GM18858 (cell line): Measurements from ENCODE around the gene CAPZB.

ENCODE experiments used
- ATAC-seq: cut with Tn5 transposase; IDR thresholded peaks from one replicate; pipeline ENCODE4 v1.9.1; 2021; ENCODE audit not compliant: unreplicated experiment

The CAPZB gene

DNA sequence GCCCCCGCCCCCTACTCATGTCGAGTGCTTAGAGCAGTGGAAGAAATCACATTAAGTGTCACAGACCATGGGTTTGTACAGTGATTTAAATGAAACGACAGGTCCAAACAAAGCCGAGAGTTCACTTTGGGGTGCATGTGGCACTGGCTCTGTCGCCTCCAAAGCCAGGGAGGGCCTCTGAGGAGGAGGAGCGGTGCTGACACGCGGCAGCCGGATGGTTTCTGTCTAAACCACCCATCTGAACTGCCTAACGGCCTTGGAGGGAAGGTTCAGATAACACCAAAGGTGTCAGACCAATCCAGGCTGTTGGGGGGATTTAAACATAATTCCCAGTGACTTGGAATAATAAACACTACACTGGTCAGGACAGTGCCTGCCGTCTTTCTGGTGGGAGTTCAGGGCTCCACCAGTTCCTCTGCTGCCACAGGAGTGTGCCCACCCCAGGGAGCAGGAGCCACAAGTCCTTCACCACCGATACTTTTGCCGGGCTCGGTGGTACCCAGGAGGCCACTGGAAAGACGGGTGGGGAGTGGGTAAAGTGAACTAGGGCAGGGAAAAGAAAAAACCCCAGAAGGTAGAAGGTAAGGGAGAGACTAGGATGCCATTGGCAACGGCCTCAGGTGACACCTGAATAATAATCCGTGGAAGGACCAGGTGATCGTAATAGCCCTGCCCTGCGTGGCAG lies 95.0 kb downstream of the CAPZB start:
- no peak for ATAC-seq

DNA sequence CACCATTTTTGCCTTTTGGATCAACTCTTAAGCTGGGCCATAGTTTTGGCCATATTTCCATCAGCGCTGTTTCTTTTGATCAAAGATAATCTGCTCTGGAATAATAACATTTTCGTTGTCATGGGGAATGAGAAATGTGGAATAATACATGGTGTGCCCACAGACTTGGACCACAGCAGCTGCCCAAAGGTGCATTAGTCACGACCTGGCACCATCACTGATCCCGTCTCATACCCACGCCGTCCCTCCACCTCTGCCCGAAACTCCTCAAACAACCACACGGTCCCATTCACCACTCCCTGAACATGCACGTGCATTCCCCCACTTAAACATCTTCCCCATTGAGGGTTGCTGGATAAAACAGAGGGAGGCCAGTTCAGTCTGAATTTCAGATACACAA lies 96.4 kb downstream of the CAPZB start:
- no peak for ATAC-seq

DNA sequence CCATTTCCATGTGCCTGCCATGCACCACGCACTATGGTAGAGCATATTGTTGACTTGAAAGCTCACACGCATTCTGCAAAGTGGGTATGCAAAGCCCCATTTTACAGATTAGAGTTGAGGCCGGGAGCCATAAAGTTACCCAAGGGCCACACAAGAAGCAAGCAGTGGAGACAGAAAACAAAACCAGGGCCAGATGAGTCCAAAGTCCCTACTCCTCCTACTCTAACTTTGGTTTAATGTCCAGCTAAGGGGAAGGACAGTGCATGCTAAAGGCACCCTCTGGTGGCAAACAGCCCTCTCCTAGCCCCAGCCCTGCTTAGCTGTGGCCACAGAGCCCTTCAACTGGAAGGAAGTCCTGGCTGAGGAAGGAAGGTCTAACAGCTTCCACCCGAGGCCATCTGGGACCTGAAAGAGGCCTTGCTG lies 98.3 kb downstream of the CAPZB start:
- ATAC-seq, result no peak

DNA sequence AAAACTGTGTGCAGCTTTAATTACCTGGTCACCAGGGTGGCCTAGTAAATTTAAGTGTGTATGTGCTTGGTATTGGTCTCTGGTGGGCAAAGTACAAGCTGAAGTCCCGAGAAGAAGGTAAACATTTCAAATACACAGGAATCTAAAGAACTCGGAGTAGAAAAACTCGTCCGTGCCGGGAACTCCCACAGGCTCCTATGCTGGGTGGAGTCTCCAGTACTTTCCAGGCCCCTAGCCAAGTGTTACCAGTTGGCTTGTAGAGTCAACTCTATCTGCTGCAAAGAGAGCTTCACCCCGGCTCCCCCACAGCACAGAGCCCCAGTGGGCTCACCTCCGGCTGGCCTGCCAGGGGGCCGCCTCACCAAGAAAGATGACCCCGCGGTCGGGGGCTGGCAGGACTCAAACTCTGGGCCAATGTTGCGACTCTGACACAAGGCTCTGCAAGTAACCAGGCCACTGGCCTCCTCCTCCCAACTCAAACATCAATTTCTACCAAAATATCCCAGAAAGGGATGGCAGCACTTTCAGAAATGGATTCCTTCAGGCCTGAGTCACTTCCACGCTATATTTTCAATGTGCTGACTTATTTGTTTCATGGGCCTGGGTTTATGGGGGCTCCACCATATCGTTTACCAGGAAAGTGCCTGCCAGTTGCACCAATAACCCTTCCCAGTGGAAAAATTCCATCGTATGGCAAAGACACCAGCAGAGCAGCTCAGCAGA lies 99.3 kb downstream of the CAPZB start:
- no peak for ATAC-seq

DNA sequence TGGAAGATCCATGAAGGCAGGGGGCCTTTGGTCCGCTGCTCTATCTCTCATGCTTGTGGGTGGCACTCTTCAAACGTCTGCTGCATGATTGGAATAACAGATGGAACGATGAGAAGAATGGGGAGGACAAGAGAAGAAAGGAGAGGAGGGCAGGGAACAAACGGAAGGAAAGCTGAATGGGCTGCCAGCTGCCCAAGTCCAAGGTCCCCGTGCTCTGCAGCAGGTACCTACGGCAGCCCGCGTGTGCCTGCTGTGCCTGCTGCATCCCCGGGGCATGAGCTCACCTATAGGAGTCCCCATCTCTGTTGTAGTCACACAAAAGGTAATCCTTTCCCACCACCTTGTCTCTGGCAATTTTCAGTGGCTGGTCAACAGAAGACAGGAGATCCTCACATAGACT lies 100.1 kb downstream of the CAPZB start:
- no peak for ATAC-seq

DNA sequence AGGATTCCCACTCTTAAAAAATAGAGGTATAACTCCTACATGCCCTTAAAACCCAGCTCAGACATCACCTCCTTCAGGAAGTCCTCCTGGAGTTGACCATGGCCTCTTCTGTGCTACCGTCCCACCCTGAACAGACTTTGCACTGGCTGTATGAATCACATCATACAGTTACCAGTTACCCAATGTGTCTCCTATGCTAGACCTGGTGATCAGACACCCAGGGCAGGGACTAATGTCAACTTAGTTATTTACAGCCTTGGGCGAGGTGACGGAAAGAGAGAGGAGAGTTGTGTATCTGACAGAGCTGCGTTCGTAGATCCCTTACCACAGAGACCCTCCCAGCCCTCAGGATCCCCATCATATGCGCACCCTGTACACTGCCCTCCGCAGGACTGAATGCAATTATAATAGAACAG lies 100.6 kb downstream of the CAPZB start:
- ATAC-seq, result no peak

DNA sequence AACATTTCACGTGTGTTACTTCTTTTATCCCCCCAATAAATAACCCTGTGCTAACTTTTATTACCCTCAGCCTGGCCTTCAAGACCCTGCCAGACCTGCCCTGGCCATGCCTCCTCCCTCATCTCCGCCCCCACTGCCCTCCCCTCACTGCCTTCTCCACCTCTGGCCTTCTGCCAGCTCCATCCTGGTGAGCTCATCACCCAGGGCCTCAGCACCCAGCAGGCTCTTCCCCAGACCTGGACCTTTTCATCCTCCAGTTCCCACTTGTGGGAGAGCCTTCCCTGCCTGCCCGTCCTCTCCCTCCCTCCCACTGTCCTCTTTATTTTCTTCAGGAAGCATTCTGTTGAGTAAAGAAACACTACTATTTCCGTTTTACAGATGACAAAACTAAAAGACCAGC lies 101.2 kb downstream of the CAPZB start:
- no peak for ATAC-seq

DNA sequence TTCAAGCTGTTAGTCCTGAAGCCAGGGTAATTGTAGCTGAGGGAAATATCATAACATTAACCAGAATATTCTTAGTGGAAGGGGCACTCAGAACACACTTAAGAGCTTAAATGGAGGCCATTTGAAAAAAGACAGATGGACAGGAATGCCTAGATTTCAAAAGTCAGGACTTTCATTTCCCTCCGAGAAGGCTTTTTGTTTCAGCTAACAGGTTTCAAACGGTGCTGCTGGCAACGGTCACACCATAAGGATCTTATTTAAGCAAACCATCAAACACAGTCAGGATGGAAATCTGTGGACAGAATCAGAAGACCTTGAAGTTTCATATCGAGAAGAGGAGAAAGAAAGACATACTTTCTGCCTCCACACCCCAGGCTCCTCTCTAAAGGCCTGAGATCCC lies 103.1 kb downstream of the CAPZB start:
- no peak for ATAC-seq

DNA sequence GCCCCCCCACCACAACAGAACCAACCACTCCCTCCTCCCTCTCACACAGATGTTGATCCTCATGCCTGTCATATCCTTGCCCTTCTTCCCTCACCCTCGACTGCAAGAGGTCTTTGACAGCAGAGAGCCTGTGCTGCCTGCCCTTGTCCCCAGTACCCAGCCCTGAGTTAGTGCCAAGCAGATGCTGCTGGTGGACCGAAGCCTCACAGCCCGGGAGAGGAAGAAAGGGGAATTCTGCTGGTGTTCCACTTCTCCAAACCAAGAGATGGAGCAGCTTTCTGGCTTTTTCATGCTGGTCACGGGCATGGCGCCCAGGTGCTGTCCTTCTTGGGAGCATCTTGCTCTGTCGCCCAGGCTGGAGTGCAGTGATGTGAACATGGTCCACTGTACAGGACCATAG lies 104.1 kb downstream of the CAPZB start:
- ATAC-seq, result no peak

DNA sequence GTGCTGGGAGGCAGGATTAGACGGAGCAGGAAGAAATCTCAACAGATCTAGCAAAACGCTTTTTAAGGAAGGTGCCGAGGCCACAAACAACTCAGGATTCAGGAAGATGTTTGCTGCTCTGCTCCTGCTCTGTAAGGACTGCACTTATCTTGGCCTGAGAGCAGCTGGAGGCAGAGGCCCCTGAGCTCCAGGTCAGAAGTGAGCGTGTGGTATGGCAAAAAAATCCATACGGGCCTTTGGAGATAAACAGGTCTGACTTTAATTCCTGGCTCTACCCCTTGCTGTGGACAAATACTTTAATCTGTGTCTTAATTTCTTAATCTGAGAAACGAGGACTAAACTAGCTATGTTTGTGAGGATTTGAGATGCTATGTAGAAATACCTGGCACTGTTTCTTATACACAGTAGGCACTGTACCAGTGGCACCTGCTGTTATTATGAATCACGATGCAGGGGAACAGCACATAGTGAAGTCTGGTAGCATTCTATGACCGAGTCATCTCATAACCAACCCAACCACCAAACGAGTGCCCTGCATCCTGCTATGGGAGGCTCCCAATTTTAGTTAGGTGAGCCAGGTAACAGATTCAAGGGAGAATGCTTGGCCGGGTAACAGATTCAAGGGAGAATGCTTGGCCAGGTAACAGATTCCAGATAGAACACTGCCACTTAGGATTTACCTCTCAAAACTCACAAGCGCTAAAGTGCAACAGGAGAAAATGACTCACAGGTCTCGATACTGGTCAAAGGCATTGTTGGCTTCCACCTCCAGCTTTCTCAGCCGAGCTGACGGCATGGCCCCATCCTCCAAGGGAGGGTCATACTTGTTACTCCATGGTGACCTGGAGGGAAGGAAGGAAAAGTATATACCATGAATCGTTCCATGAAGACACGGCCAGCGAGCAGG lies 107.3 kb downstream of the CAPZB start:
- no peak for ATAC-seq

DNA sequence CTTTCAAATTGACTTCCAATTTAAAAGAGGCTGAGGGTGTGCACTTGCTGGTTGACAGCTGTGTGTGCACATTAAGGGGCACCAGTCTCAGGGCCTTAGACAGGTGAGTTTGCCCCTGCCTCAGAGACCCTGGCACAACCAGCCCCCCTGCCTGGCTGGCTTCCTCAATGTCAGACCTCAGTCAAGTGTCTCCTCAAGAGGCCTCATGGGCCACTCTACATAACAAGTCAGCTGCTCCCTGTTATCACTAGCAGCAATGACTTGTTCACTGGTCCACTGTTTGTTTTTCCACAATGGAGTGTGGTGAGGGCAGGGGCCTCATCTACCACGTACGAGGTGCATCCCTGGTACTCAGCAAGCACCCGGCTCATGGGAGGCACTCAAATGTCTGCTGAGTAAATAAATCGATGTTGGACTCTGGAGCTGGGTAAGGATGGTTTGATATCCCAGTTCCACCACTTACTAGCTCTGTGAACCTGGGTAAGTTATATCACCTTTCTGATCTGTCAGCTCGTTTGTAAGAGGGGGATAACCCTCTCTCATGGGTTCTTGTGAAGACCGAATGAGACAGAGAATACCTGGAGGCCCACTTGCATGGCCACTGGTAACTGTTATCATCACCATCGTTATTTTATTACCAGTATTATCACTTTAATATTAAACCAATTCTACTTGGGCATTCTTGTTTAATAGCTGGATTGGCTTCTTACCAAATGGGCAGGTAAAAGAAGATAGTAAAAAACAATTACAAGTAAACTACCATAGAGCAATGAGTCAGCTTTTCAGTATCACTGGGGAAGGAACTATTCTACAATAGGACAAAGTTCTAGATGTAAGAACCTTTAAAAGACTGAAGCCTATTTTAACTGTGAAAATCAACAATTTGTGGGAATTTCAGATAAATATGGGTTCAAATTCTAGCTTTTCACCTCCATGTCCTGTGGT lies 108.6 kb downstream of the CAPZB start:
- no peak for ATAC-seq

DNA sequence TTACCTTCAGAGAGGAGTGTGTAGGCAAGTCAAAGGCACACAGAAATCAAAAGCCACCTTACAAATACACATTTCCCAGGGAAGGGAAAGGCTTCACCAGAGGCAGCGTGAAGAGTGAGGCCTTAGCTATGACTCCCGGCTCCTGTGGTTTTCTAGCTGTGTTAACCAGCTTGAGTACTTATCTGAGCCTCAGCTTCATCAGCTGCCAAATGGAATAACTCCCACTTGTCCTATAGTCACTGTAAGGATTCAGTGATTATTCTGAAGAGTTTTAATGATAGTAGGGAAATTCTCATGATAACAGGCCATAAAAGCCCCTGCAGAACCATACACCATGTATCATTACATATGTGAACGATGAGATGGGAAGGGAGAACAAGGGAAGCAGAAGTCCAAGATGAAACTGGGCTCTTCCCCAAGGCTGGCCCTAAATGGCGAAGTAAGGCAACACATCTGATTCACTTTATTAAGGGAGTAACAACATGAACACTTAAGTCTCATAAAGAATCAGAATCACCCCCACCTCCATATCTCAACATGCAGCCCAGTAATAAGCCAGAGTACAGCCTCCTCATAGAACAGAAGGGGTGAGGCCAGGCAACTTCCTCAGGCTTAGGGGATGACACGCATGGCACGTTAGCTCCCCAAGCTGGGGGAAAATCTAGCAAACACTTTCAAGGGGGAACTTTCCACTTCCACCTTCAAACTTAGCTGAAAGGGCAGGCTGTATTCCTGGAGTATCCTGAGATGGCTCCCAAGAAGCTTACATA lies 109.5 kb downstream of the CAPZB start:
- ATAC-seq, result no peak

DNA sequence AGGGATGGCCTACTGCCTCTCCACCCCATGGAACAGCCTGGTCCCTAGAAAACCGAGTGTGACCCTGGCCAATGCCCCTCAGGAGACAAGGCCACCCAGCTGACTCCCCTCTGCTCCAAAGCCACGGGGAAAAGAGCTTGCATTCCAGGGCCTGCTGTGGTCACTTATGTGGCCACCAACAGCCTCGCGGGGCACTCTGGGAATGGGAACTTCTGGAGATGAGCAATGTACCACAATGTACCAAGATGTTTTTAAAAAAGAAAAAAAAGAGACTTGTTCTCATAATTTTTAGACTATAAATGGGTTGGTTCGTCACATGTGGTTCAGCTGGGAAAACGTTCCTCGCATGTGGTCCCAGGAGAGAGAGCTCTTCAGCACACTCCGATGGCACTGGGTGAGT lies 110.4 kb downstream of the CAPZB start:
- ATAC-seq, result no peak

DNA sequence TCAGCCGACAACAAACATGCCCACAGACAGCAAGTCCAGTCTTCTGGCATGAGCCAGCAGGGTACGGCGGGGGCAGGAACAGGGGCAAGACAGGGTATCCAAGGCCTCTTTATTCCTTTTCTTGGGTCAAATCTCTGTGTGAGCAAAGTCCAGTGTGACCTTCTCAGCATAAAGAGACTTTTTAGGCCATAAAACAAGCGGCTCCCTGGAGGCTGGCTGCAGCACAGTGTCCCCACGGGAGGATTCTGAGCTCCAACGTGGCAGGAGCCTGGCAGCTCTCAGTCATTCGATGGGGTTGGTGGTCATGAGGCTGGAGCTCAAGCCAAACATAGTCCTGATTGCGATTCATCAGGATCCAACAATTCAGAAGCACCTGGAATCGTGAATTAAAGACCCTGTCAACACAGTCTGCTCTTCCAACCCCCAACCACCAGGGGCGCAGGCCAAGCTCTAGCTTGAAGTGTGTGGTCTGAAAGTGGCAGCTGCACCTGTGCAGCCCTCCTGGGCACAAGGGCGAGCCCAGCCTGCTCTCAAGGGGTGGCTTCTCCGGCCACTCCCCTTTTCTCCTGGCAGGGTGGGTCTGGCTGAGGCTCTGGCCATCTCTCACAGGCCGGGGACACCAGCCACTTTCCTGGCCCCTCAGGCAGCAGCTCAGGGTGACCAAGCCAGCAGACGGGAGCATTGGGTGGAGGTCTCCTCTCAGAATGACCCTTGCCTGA lies 111.1 kb downstream of the CAPZB start:
- no peak for ATAC-seq

DNA sequence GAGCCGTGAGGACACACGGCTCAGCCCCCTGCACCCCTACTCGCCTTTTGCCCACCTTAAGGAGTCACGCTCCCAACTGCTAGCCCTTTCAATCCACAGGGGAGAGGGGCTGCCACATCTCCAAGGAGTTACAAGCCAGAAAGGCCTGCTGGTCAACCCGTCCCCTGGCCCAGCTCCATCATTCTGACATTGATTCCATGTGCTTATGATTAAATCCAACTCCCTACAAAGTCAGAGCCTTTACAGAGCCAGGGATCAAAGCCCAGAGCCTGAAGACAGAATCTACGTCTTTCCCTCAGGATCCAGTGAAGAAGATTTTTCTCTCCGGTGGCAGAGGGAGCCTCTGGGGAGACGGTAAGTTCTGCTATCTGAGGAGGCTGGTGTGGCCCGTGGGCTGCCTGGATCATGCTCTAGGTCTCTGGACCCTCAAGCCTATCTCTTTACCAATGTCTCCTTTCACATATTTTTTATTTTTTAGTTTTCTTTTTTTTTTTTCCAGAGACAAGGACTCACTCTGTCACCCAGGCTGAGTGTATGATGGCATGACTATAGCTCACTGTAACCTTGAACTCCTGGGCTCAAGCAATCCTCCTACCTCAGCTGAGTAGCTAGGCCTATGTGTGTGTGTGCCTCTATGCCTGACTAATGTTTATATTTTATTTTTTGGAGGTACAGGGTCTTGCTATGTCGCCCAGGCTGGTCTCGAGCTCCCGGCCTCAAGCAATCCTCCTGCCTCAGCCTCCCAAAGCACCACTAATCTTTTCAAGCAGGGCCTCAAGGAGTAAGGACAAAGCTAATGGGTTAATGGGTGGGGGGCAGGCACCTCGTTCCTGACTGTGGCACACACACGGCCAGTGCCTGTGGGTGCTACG lies 111.9 kb downstream of the CAPZB start:
- ATAC-seq, result no peak

DNA sequence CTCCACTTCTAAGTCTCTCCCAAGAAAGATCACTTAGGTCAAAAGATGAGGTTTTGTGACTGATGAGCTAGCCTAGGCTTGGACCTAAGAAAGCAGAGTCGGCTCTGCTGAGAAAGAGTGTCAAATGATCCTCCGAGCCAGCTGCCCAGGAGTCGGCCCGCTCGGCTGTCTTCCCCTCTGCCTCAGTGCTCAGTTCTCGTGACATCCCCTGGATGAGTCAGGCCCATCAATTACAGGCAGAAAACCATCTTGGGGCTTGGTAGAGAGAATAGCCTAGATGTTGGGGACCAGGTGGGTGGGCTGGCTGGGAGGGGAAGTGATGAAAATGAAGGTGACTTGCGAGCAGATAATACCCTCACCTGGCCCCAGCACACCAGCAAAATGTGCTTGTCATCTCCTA lies 112.7 kb downstream of the CAPZB start:
- ATAC-seq, result no peak

DNA sequence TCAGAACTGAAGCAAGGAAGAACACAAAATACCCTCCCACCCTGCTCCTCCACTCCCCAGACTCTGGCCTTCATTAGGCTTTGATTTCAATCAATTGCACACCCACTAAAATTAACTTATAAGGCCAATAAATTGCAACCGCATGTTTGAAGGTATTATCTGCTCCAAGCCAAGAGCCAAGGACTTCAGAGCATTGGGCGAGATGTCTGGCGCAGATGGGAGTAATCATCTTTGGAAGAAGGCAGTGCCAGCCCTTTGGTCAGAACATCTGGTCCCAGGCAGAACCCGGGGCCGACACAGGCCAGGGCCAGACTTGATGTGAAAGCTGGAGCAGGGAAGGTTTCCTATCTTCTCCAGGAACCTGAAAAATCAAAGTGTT lies 113.2 kb downstream of the CAPZB start:
- no peak for ATAC-seq
